ENCODE measurements around the gene RRP1. TPM values are rescaled to one million over a fixed set of nuclear protein-coding genes. Genes with fewer than 3 reads are reported as not detected.

The RRP1 gene
- total and polyA plus RNA-seq, 10 of the 15 experiments (the other 5 are each of a cell fraction or from before 2014, with no cell fraction given), result 0.34 to 70.8 (median 35.1) TPM

DNA sequence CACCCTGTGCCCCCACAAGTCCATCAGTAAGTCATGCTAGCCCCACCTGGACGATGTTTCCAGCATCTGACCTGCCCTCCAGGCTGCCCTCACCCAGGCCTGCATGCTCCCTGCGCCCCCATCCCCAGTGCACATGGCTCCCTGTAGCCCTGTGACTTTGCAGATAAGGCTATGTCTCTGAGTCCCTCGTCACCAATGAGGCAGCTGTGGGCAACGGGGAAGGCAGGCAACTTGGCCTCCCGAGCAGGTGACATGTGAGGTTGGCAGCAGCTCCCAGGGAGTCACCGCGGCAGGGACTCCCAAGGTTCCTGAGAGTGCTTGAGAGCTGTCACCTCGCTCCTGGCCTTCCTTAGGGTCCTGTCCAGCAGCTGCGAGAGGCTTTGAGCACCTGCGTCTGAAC lies 43.3 kb downstream of the RRP1 start:
- FAIRE-seq (no peak), ATAC-seq (no peak), DNase-seq (ENCODE audit: low read depth, low spot score) (no peak)
- ChIA-PET SMC1A (ENCODE audit: uncharacterized antibody, unreplicated experiment) (no interaction called here), RAD21 (ENCODE audit: unreplicated experiment) (no interaction called here), POLR2A (no interaction called here), CTCF (no interaction called here)
- H4K20me1 ChIP-seq (ENCODE audit: control insufficient read depth, insufficient read depth), result no peaks in the 10 kb centered on the region
- peaks cover 1 to 2% of the 10 kb centered on the region in 2 experiments; a peak in 2 of 4 replicates for H3K27me3 ChIP-seq (replicated peaks in 1 of 2; ENCODE audit: control insufficient read depth in 2 of 2, insufficient read depth in 2 of 2, low read length in 1 of 2)
- 54% methylated on average over 10 of the region's 10 CpGs for WGBS (ENCODE audit: insufficient coverage, insufficient replicate concordance, low lambda C conversion rate, missing lambda C conversion rate)
- no peaks in the 10 kb centered on the region for H3K4me1 ChIP-seq (ENCODE audit: control insufficient read depth, insufficient read depth, low read length)
- H3K9me3 ChIP-seq (replicated peaks; ENCODE audit: control insufficient read depth, insufficient read depth, low read length), result no peaks in the 10 kb centered on the region; the same call in 1 of the 3 replicates
- BruUV-seq (replicated peaks), result no TSS peak
- intact Hi-C loops (cut with micrococcal nuclease; ENCODE audit: unreplicated experiment), result no loop called here
- no peak overlapping the region for H3K27ac ChIP-seq (ENCODE audit: control insufficient read depth, insufficient read depth)
- no peaks in the 10 kb centered on the region for H3K79me2 ChIP-seq (ENCODE audit: control insufficient read depth, insufficient read depth, low read length)
- H3K4me3 ChIP-seq, result no peak overlapping the region
- no peak overlapping the region for H3K9ac ChIP-seq (ENCODE audit: control insufficient read depth, insufficient read depth, low read length)
- no peak overlapping the region for H3K4me2 ChIP-seq (ENCODE audit: control insufficient read depth, insufficient read depth)
- in situ Hi-C loops (cut with MboI), result no loop called here
- no peak overlapping the region for H2AFZ ChIP-seq (ENCODE audit: control insufficient read depth, low read depth, low read length)
- H3K36me3 ChIP-seq (ENCODE audit: control insufficient read depth in 2 of 2, insufficient read depth in 2 of 2, low read length in 1 of 2), result no peaks in the 10 kb centered on the region
- TF ChIP-seq ESRRA (IDR thresholded peaks at IDR 0.05; ENCODE audit: low read length) (no peak), ZNF622 (IDR thresholded peaks at IDR 0.05) (no peak), RBBP5 (conservative IDR thresholded peaks at IDR 0.05) (no peak), RFX5 (IDR thresholded peaks at IDR 0.05; ENCODE audit: low read depth, low read length) (no peak), DPF2 (IDR thresholded peaks at IDR 0.05) (no peak), SMC3 (IDR thresholded peaks at IDR 0.05; ENCODE audit: borderline replicate concordance, low read length) (no peak), SP1 (IDR thresholded peaks at IDR 0.05; ENCODE audit: low read depth, low read length) (no peak), MTA2 (IDR thresholded peaks at IDR 0.05; ENCODE audit: low read depth) (no peak), NFXL1 (IDR thresholded peaks at IDR 0.05; ENCODE audit: borderline replicate concordance) (no peak), SMARCA5 (IDR thresholded peaks at IDR 0.05) (no peak), JUND (IDR thresholded peaks at IDR 0.05; ENCODE audit: low read depth, low read length) (no peak)
- TF ChIP-seq, protein P1, sequence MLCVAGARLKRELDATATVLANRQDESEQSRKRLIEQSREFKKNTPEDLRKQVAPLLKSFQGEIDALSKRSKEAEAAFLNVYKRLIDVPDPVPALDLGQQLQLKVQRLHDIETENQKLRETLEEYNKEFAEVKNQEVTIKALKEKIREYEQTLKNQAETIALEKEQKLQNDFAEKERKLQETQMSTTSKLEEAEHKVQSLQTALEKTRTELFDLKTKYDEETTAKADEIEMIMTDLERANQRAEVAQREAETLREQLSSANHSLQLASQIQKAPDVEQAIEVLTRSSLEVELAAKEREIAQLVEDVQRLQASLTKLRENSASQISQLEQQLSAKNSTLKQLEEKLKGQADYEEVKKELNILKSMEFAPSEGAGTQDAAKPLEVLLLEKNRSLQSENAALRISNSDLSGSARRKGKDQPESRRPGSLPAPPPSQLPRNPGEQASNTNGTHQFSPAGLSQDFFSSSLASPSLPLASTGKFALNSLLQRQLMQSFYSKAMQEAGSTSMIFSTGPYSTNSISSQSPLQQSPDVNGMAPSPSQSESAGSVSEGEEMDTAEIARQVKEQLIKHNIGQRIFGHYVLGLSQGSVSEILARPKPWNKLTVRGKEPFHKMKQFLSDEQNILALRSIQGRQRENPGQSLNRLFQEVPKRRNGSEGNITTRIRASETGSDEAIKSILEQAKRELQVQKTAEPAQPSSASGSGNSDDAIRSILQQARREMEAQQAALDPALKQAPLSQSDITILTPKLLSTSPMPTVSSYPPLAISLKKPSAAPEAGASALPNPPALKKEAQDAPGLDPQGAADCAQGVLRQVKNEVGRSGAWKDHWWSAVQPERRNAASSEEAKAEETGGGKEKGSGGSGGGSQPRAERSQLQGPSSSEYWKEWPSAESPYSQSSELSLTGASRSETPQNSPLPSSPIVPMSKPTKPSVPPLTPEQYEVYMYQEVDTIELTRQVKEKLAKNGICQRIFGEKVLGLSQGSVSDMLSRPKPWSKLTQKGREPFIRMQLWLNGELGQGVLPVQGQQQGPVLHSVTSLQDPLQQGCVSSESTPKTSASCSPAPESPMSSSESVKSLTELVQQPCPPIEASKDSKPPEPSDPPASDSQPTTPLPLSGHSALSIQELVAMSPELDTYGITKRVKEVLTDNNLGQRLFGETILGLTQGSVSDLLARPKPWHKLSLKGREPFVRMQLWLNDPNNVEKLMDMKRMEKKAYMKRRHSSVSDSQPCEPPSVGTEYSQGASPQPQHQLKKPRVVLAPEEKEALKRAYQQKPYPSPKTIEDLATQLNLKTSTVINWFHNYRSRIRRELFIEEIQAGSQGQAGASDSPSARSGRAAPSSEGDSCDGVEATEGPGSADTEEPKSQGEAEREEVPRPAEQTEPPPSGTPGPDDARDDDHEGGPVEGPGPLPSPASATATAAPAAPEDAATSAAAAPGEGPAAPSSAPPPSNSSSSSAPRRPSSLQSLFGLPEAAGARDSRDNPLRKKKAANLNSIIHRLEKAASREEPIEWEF (IDR thresholded peaks at IDR 0.05; ENCODE audit: insufficient replicate concordance, low read depth, low read length), result no peak
- TF ChIP-seq, protein P2, sequence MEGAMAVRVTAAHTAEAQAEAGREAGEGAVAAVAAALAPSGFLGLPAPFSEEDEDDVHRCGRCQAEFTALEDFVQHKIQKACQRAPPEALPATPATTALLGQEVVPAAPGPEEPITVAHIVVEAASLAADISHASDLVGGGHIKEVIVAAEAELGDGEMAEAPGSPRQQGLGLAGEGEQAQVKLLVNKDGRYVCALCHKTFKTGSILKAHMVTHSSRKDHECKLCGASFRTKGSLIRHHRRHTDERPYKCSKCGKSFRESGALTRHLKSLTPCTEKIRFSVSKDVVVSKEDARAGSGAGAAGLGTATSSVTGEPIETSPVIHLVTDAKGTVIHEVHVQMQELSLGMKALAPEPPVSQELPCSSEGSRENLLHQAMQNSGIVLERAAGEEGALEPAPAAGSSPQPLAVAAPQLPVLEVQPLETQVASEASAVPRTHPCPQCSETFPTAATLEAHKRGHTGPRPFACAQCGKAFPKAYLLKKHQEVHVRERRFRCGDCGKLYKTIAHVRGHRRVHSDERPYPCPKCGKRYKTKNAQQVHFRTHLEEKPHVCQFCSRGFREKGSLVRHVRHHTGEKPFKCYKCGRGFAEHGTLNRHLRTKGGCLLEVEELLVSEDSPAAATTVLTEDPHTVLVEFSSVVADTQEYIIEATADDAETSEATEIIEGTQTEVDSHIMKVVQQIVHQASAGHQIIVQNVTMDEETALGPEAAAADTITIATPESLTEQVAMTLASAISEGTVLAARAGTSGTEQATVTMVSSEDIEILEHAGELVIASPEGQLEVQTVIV (IDR thresholded peaks at IDR 0.05; ENCODE audit: borderline replicate concordance, partially characterized antibody), result no peak
- TF ChIP-seq, protein P3, sequence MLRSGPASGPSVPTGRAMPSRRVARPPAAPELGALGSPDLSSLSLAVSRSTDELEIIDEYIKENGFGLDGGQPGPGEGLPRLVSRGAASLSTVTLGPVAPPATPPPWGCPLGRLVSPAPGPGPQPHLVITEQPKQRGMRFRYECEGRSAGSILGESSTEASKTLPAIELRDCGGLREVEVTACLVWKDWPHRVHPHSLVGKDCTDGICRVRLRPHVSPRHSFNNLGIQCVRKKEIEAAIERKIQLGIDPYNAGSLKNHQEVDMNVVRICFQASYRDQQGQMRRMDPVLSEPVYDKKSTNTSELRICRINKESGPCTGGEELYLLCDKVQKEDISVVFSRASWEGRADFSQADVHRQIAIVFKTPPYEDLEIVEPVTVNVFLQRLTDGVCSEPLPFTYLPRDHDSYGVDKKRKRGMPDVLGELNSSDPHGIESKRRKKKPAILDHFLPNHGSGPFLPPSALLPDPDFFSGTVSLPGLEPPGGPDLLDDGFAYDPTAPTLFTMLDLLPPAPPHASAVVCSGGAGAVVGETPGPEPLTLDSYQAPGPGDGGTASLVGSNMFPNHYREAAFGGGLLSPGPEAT (IDR thresholded peaks at IDR 0.05; ENCODE audit: low read depth), result no peak
- TF ChIP-seq, protein P4, sequence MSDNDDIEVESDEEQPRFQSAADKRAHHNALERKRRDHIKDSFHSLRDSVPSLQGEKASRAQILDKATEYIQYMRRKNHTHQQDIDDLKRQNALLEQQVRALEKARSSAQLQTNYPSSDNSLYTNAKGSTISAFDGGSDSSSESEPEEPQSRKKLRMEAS (IDR thresholded peaks at IDR 0.05; ENCODE audit: low read depth, low read length), result no peak
- TF ChIP-seq, protein P5, sequence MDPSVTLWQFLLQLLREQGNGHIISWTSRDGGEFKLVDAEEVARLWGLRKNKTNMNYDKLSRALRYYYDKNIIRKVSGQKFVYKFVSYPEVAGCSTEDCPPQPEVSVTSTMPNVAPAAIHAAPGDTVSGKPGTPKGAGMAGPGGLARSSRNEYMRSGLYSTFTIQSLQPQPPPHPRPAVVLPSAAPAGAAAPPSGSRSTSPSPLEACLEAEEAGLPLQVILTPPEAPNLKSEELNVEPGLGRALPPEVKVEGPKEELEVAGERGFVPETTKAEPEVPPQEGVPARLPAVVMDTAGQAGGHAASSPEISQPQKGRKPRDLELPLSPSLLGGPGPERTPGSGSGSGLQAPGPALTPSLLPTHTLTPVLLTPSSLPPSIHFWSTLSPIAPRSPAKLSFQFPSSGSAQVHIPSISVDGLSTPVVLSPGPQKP (IDR thresholded peaks at IDR 0.05; ENCODE audit: low read depth, low read length), result no peak

Data from GM12878 (cell line).